KMS-11 (cell line): ENCODE measurements around the gene NDUFB7.
A peak's percentile ranks its signal among the peaks of the same experiment; 100 is the strongest.

ENCODE experiments used
- H2AFZ ChIP-seq: fragments of 200-600 bp; sonication (generic); 2 replicates; pipeline ENCODE4 v1.6.1; 2016; ENCODE audit warnings: antibody characterized with exemption, mixed run types, low read depth
- H3K27ac ChIP-seq: fragments of 200-600 bp; sonication (generic); 2 replicates; pipeline ENCODE4 v1.6.1; 2016; ENCODE audit warnings: mild to moderate bottlenecking, mixed run types
- H3K27me3 ChIP-seq: fragments of 200-600 bp; sonication (generic); 2 replicates; pipeline ENCODE4 v1.6.1; 2017; ENCODE audit warnings: mild to moderate bottlenecking, low read depth, mixed run types, moderate library complexity; ENCODE audit not compliant: insufficient read depth
- H3K36me3 ChIP-seq: fragments of 200-600 bp; sonication (generic); 2 replicates; pipeline ENCODE4 v1.6.1; 2017; ENCODE audit warnings: mild to moderate bottlenecking, mixed run types; ENCODE audit not compliant: insufficient read depth
- H3K4me1 ChIP-seq: fragments of 200-600 bp; sonication (generic); 2 replicates; pipeline ENCODE4 v1.6.1; 2016; ENCODE audit warnings: mild to moderate bottlenecking, low read depth, mixed run types; ENCODE audit not compliant: poor library complexity, severe bottlenecking
- H3K4me2 ChIP-seq: fragments of 200-600 bp; sonication (generic); 2 replicates; pipeline ENCODE4 v1.7.0; 2016; ENCODE audit warnings: mild to moderate bottlenecking, mixed run types
- H3K4me3 ChIP-seq: fragments of 200-600 bp; sonication (generic); IDR thresholded peaks from 2 replicates; pipeline ENCODE4 v1.6.1; 2017; ENCODE audit warnings: low read depth, low read length, mixed read lengths; ENCODE audit not compliant: insufficient read depth
- H3K79me2 ChIP-seq: fragments of 200-600 bp; sonication (generic); 2 replicates; pipeline ENCODE4 v1.6.1; 2016; ENCODE audit warnings: low read depth, mixed run types; ENCODE audit not compliant: insufficient read depth
- H3K9ac ChIP-seq: fragments of 200-600 bp; sonication (generic); 2 replicates; pipeline ENCODE4 v1.6.1; 2016; ENCODE audit warnings: mild to moderate bottlenecking, mixed run types
- H4K20me1 ChIP-seq: fragments of 200-600 bp; sonication (generic); 2 replicates; pipeline ENCODE4 v1.6.1; 2016; ENCODE audit warnings: mild to moderate bottlenecking, mixed run types; ENCODE audit not compliant: insufficient read depth
- CTCF ChIP-seq: fragments of 200-600 bp; sonication (generic); conservative IDR thresholded peaks from 2 replicates; pipeline ENCODE4 v1.6.1; 2017; ENCODE audit warnings: low read depth, mild to moderate bottlenecking, antibody characterized with exemption, low read length, moderate library complexity, mixed read lengths

The NDUFB7 gene

GRCh38 chr19:14530005-14530348 lies 41.9 kb downstream of the NDUFB7 start:
- no peak for TF ChIP-seq CTCF
- H3K27me3 ChIP-seq: no peaks in the 10 kb centered on the region
- H3K4me1 ChIP-seq: peaks cover 15% of the 10 kb centered on the region
- no peaks in the 10 kb centered on the region for H3K36me3 ChIP-seq
- no peaks in the 10 kb centered on the region for H4K20me1 ChIP-seq
- H3K4me3 ChIP-seq: no peak overlapping the region
- H2AFZ ChIP-seq: peak overlapping the region; percentile 90
- peaks cover 30% of the 10 kb centered on the region for H3K79me2 ChIP-seq
- H3K27ac ChIP-seq: peak overlapping the region; percentile 49
- H3K9ac ChIP-seq: peak overlapping the region; percentile 68
- H3K4me2 ChIP-seq: peak overlapping the region; percentile 61

GRCh38 chr19:14529254-14530004 lies 42.4 kb downstream of the NDUFB7 start, which contains the start of gene TECR:
Gene TECR (plus strand): TSS chr19:14529594. CDS start chr19:14529697, 103 bp downstream.
- Histone ChIP-seq H3K36me3 (no peaks in the 10 kb centered on the region), H3K9ac (peak within 1 kb of the TSS; percentile 68), H2AFZ (peak within 1 kb of the TSS; percentile 90), H3K79me2 (peaks cover 30% of the 10 kb centered on the region), H3K27me3 (no peaks in the 10 kb centered on the region), H3K4me2 (peak within 1 kb of the TSS; percentile 71), H3K4me3 (no peak within 1 kb of the TSS), H3K4me1 (peaks cover 15% of the 10 kb centered on the region), H3K27ac (peak within 1 kb of the TSS; percentile 49), H4K20me1 (no peaks in the 10 kb centered on the region)
- 0 out of 2 replicates have a peak, but pooled peaks have one; percentile 14 for TF ChIP-seq CTCF

- Histone ChIP-seq H2AFZ (peak overlapping the region; percentile 77; the same call in 1 of the 2 replicates), H3K27ac (no peak overlapping the region; the same call in 1 of the 2 replicates), H3K9ac (peak overlapping the region; percentile 24; the same call in 1 of the 2 replicates), H3K36me3 (no peaks in the 10 kb centered on the region), H3K4me2 (peak overlapping the region; percentile 71), H3K4me1 (peaks cover 15% of the 10 kb centered on the region), H4K20me1 (no peaks in the 10 kb centered on the region), H3K79me2 (peaks cover 30% of the 10 kb centered on the region), H3K27me3 (no peaks in the 10 kb centered on the region), H3K4me3 (no peak overlapping the region)
- no peak for TF ChIP-seq CTCF
Observed at GRCh38 chr19:14528419-14529253, 43.2 kb downstream of the NDUFB7 start.

GRCh38 chr19:14526423-14526822 lies 45.4 kb downstream of the NDUFB7 start:
- TF ChIP-seq CTCF: no peak
- no peak overlapping the region for H3K4me3 ChIP-seq

More at GRCh38 chr19:14526423-14526822, 45.4 kb downstream of the NDUFB7 start:
- Histone ChIP-seq H3K4me2 (no peak overlapping the region), H3K27me3 (no peaks in the 10 kb centered on the region), H3K4me1 (peaks cover 15% of the 10 kb centered on the region), H4K20me1 (no peaks in the 10 kb centered on the region), H2AFZ (no peak overlapping the region), H3K27ac (no peak overlapping the region), H3K36me3 (no peaks in the 10 kb centered on the region), H3K9ac (no peak overlapping the region), H3K79me2 (peaks cover 17% of the 10 kb centered on the region)
